ENCODE results near the gene RNASEL. TPM values are rescaled to one million over a fixed set of nuclear protein-coding genes. Genes with fewer than 3 reads are reported as not detected.
A peak's percentile ranks its signal among the peaks of the same experiment; 100 is the strongest.

Gene RNASEL
- total RNA-seq, 1 experiment from 2014 or later, result 2.9 TPM

GRCh38 chr1:182580736-182581135, 8.3 kb downstream of the RNASEL start:
- Histone ChIP-seq H3K27me3 (replicated peaks; ENCODE audit: control insufficient read depth, insufficient read depth, low read length) (no peaks in the 10 kb centered on the region), H3K36me3 (ENCODE audit: control insufficient read depth, insufficient read depth, low read length) (no peaks in the 10 kb centered on the region), H3K9me3 (no peaks in the 10 kb centered on the region), H3K4me1 (peaks cover 7% of the 10 kb centered on the region), H3K4me3 (ENCODE audit: low read depth, low read length) (no peak overlapping the region)
- ChIA-PET CTCF (no interaction called here), POLR2A (no interaction called here)
- Mint-ChIP-seq H3K9me3 (ENCODE audit: unreplicated experiment) (no peaks in the 10 kb centered on the region), H3K27ac (ENCODE audit: unreplicated experiment) (no peak overlapping the region), H3K4me1 (ENCODE audit: low read depth, unreplicated experiment) (peaks cover 2% of the 10 kb centered on the region), H3K4me3 (ENCODE audit: unreplicated experiment) (no peak overlapping the region), H3K36me3 (ENCODE audit: insufficient read depth, unreplicated experiment) (no peaks in the 10 kb centered on the region), H3K27me3 (ENCODE audit: insufficient read depth, unreplicated experiment) (no peaks in the 10 kb centered on the region)
- no peak for DNase-seq
- no peak for TF ChIP-seq CTCF (IDR thresholded peaks at IDR 0.05; ENCODE audit: insufficient read depth in 1 of 2, low read depth in 1 of 2, low read length in 1 of 2, severe bottlenecking in 1 of 2, unreplicated experiment in 1 of 2)
- BruUV-seq (replicated peaks), result no TSS peak
- intact Hi-C loops (cut with micrococcal nuclease; ENCODE audit: unreplicated experiment), result no loop called here

DNA sequence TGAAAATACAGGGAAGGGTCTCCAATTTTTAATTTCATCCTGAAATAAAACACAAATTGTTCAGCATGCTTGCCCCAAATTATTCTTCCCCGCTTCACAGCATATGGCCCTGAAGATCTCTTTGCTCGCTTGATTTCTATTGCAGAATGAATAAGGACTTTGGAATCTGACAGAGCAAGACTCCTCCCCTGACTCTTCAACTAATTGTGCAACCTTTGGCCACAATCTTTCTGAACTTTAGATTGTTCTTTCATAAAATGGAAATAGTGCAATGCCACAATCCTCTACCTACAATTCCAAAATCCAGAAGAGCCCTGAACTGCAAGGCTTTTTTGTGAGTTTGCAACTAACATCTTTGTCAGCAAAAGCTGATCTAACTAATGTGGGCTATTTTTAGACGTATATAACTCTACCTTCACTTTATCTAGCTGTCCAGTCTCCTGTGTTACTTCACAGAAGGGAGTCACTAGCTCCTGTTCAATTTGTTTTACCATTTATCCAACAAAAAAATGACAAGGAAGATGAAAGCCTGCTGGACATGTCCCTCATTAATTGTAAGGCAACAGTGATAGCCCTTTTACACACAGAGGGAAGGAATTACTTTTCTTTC, 13.4 kb downstream of the RNASEL start:
- peaks cover 8% of the 10 kb centered on the region for H3K4me1 Mint-ChIP-seq (ENCODE audit: low read depth, unreplicated experiment)
- no peaks in the 10 kb centered on the region for H3K9me3 Mint-ChIP-seq (ENCODE audit: unreplicated experiment)
- peak in 1 of 2 experiments; percentile 31 for DNase-seq
- ChIA-PET POLR2A (no interaction called here), CTCF (no interaction called here)
- H3K4me3 ChIP-seq (ENCODE audit: low read depth, low read length), result no peak overlapping the region
- intact Hi-C loops (cut with micrococcal nuclease; ENCODE audit: unreplicated experiment), result no loop called here
- H3K36me3 Mint-ChIP-seq (ENCODE audit: insufficient read depth, unreplicated experiment), result no peaks in the 10 kb centered on the region
- H3K27ac Mint-ChIP-seq (ENCODE audit: unreplicated experiment), result no peak overlapping the region
- H3K27me3 Mint-ChIP-seq (ENCODE audit: insufficient read depth, unreplicated experiment), result no peaks in the 10 kb centered on the region
- H3K27me3 ChIP-seq (replicated peaks; ENCODE audit: control insufficient read depth, insufficient read depth, low read length), result no peaks in the 10 kb centered on the region
- H3K4me1 ChIP-seq, result peaks cover 17% of the 10 kb centered on the region
- no peak for TF ChIP-seq CTCF (IDR thresholded peaks at IDR 0.05; ENCODE audit: insufficient read depth in 1 of 2, low read depth in 1 of 2, low read length in 1 of 2, severe bottlenecking in 1 of 2, unreplicated experiment in 1 of 2)
- no peaks in the 10 kb centered on the region for H3K36me3 ChIP-seq (ENCODE audit: control insufficient read depth, insufficient read depth, low read length)
- BruUV-seq (replicated peaks), result no TSS peak
- H3K4me3 Mint-ChIP-seq (ENCODE audit: unreplicated experiment), result peak overlapping the region; percentile 31
- no peaks in the 10 kb centered on the region for H3K9me3 ChIP-seq

- no peaks in the 10 kb centered on the region for H3K36me3 Mint-ChIP-seq (ENCODE audit: insufficient read depth, unreplicated experiment)
- peaks cover 17% of the 10 kb centered on the region for H3K4me1 ChIP-seq
- H3K27me3 ChIP-seq (replicated peaks; ENCODE audit: control insufficient read depth, insufficient read depth, low read length), result no peaks in the 10 kb centered on the region
- BruUV-seq (replicated peaks), result no TSS peak
- no peak for TF ChIP-seq CTCF (IDR thresholded peaks at IDR 0.05; ENCODE audit: insufficient read depth in 1 of 2, low read depth in 1 of 2, low read length in 1 of 2, severe bottlenecking in 1 of 2, unreplicated experiment in 1 of 2)
- no peaks in the 10 kb centered on the region for H3K9me3 Mint-ChIP-seq (ENCODE audit: unreplicated experiment)
- H3K4me3 Mint-ChIP-seq (ENCODE audit: unreplicated experiment), result no peak overlapping the region
- peaks cover 8% of the 10 kb centered on the region for H3K4me1 Mint-ChIP-seq (ENCODE audit: low read depth, unreplicated experiment)
- H3K27ac Mint-ChIP-seq (ENCODE audit: unreplicated experiment), result no peak overlapping the region
- H3K27me3 Mint-ChIP-seq (ENCODE audit: insufficient read depth, unreplicated experiment), result no peaks in the 10 kb centered on the region
- ChIA-PET POLR2A (no interaction called here), CTCF (interaction anchor here (0.6 kb wide), 1 partner anchor 98 kb away, joined by 3 read pairs; no protein-coding TSS in a partner anchor)
- intact Hi-C loops (cut with micrococcal nuclease; ENCODE audit: unreplicated experiment), result no loop called here
- no peak overlapping the region for H3K4me3 ChIP-seq (ENCODE audit: low read depth, low read length)
- H3K9me3 ChIP-seq, result no peaks in the 10 kb centered on the region
- no peak for DNase-seq
- H3K36me3 ChIP-seq (ENCODE audit: control insufficient read depth, insufficient read depth, low read length), result no peaks in the 10 kb centered on the region
Measured at GRCh38 chr1:182574156-182574555, 14.9 kb downstream of the RNASEL start.
